BJ (cell line): ENCODE results near the gene NIPAL3. TPM values are rescaled to one million over a fixed set of nuclear protein-coding genes. Genes with fewer than 3 reads are reported as not detected.
A peak's percentile ranks its signal among the peaks of the same experiment; 100 is the strongest.
"Not testable (repeated sequence)": the region's sequence is repeated elsewhere in the genome, so short reads cannot be mapped to it uniquely, and the experiment has no call there.

Experiments used
- CTCF ChIA-PET: fragments of 350-600 bp; formaldehyde crosslinking; extraction: SDS; loops from one replicate; lab custom pipeline; 2021; ENCODE audit warnings: antibody characterized with exemption, inconsistent platforms; lab: Yijun Ruan, JAX
- POLR2A ChIA-PET: fragments of 300-600 bp; sonication (Branson Sonifier 250); formaldehyde crosslinking; extraction: SDS; loops from one replicate; lab custom pipeline; 2021; ENCODE audit warnings: antibody characterized with exemption; lab: Charles Lee
- DNase-seq: peaks from one replicate; pipeline ENCODE4 v3.0.0-alpha.2; 2011; ENCODE audit warnings: low read depth
- H3K27me3 ChIP-seq: 2 replicates; pipeline ENCODE4 v1.6.0; 2011; ENCODE audit warnings: low read length; ENCODE audit not compliant: control insufficient read depth, insufficient read depth
- H3K36me3 ChIP-seq: 2 replicates; pipeline ENCODE4 v1.5.1; 2011; ENCODE audit warnings: low read length; ENCODE audit not compliant: control insufficient read depth, insufficient read depth
- H3K4me3 ChIP-seq: 2 replicates; pipeline ENCODE4 v1.5.1; 2011; ENCODE audit warnings: low read depth, mild to moderate bottlenecking, control low read depth, low read length
- polyA plus RNA-seq: library from polyadenylated mRNA; depleted of rRNA; stranded (reverse); fragments of >200 nt; gene quantifications from 2 replicates; pipeline ENCODE4 v1.2.3, GENCODE V29; 2011
- TF ChIP-seq, protein P1 (sequence below): IDR thresholded peaks from 2 replicates; pipeline ENCODE4 v1.5.1; 2011; ENCODE audit warnings: low read depth, mild to moderate bottlenecking, control low read depth, inconsistent platforms, low read length, moderate library complexity; ENCODE audit not compliant: insufficient read depth

Gene NIPAL3
- polyA plus RNA-seq, 1 experiment, result 74.5 TPM

DNA sequence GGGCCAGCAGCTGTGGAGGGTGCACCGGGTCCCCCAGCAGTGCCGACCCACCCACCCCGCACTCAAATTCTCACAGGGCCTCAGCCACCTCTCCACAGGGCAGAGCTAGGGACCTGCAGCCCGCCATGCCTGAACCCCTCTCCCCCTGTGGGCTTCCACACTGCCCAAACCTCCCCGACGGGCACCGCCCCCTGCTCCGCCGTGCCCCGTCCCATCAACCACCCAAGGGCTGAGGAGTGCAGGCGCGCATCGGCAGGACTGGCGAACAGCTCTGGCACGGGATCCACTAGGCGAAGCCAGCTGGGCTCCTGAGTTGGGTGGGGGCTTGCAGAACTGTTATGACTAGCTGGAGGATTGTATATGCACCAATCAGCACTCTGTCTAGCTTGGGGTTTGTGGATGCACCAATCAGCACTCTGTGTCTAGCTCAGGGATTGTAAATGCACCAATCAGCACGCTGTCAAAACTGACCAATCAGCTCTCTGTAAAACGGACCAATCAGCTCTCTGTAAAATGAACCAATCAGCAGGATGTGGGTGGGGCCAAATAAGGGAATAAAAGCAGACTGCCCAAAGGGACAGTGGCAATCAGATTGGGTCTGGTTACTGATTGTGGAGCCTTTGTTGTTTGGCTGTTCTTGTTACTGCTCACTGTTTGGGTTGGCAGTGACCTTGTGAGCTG lies 74.6 kb downstream of the NIPAL3 start:
- H3K27me3 ChIP-seq, result no peaks in the 10 kb centered on the region; the same call in 1 of the 2 replicates
- H3K4me3 ChIP-seq, result no peak overlapping the region
- no peaks in the 10 kb centered on the region for H3K36me3 ChIP-seq
- CTCF ChIA-PET, result interaction anchor here (1.5 kb wide), 1 partner anchor 13 kb away, joined by 6 read pairs; no protein-coding TSS in a partner anchor
- TF ChIP-seq, protein P1, sequence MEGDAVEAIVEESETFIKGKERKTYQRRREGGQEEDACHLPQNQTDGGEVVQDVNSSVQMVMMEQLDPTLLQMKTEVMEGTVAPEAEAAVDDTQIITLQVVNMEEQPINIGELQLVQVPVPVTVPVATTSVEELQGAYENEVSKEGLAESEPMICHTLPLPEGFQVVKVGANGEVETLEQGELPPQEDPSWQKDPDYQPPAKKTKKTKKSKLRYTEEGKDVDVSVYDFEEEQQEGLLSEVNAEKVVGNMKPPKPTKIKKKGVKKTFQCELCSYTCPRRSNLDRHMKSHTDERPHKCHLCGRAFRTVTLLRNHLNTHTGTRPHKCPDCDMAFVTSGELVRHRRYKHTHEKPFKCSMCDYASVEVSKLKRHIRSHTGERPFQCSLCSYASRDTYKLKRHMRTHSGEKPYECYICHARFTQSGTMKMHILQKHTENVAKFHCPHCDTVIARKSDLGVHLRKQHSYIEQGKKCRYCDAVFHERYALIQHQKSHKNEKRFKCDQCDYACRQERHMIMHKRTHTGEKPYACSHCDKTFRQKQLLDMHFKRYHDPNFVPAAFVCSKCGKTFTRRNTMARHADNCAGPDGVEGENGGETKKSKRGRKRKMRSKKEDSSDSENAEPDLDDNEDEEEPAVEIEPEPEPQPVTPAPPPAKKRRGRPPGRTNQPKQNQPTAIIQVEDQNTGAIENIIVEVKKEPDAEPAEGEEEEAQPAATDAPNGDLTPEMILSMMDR, result no peak
- DNase-seq, result no peak
- POLR2A ChIA-PET, result no interaction called here

DNA sequence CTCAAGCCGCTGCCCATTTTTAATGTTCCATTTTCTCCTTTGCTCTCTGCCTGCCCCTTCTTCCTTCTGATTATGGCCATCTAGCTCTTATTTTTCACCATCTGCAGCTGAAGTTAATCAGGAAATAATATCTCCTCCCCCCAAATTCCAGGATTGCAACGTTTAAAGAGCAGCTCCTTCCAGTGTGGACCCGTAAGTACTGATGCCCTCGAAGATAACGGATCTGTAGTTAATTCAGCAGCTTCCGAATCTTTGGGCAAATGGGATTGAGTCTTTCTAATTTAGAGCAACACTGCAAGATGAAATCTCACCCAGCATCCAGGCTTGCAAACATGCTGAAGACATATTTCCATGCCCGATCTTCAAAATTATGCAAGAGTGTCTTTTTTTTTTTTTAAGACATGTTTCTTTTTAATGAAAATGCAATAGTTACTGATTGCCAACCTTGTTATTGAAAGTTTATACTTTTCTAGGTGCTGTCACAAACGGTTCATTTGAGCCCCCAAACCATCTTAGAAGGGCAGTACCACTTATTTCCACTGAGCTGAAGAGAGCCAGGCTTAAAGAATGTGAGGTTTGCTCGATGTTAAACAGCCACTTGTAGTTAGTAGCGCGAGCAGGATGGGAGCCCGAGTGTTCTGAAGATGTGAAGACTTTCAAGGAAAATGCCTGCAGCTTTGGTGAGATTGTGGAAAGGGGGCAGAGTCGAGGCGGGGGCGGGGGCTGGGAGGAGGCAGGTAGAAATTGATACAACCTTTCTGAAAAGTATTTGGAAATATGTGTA lies 76.2 kb downstream of the NIPAL3 start:
- no peak overlapping the region for H3K4me3 ChIP-seq
- POLR2A ChIA-PET, result no interaction called here
- DNase-seq, result no peak
- CTCF ChIA-PET, result interaction anchor here (1.0 to 2.2 kb wide), 7 partner anchors 8 to 76 kb away, joined by 3 to 14 read pairs (median 5); partner anchors contain the start of genes NIPAL3 and RCAN3
- no peaks in the 10 kb centered on the region for H3K36me3 ChIP-seq
- H3K27me3 ChIP-seq, result peaks cover 2% of the 10 kb centered on the region; the same call in 1 of the 2 replicates
- TF ChIP-seq, protein P1, result 0 out of 2 replicates have a peak, but pooled peaks have one; percentile 17

DNA sequence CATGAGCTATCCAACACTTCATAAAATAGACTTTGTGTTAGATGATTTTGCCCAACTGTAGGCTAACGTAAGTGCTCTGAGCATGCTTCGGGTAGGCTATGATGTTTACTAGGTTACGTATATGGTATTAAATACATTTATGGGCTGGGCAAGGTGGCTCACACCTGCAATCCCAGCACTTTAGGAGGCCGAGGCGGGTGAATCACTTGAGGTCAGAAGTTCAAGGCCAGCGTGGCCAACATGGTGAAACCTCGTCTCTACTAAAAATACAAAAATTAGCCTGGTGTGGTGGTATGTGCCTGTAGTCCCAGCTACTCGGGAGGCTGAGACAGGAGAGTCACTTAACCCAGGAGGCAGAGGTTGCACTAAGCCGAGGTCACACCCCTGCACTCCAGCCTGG lies 77.3 kb downstream of the NIPAL3 start:
- POLR2A ChIA-PET, H3K36me3 ChIP-seq, H3K27me3 ChIP-seq, H3K4me3 ChIP-seq, DNase-seq: not testable (repeated sequence)
- CTCF ChIA-PET, result interaction anchor here (0.7 to 2.2 kb wide), 6 partner anchors 9 to 455 kb away, joined by 3 to 14 read pairs (median 4); partner anchors contain the start of gene RCAN3

DNA sequence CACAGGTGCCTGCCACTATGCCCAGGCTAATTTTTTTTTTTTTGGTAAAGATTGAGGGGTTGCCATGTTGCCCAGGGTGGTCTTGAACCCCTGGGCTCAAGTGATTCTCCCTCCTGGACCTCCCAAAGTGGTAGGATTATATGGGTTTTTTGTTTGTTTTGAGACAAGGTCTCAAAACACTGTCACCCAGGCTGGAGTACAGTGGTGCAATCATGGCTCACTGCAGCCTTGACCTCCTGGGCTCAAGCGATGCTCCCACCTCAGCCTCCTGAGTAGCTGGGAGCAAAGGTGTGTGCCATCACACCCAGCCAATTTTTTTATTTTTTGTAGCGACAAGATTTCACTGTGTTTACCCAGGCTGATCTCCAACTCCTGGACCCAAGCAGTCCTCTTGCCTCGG lies 78.2 kb downstream of the NIPAL3 start:
- ChIA-PET CTCF (interaction anchor here (0.8 to 0.9 kb wide), 2 partner anchors 13 to 456 kb away, joined by 3 read pairs; no protein-coding TSS in a partner anchor), POLR2A (no interaction called here)
- H3K36me3 ChIP-seq, result no peaks in the 10 kb centered on the region
- peaks cover 2% of the 10 kb centered on the region; the same call in 1 of the 2 replicates for H3K27me3 ChIP-seq
- DNase-seq, result no peak
- no peak overlapping the region for H3K4me3 ChIP-seq
- TF ChIP-seq, protein P1, result no peak

DNA sequence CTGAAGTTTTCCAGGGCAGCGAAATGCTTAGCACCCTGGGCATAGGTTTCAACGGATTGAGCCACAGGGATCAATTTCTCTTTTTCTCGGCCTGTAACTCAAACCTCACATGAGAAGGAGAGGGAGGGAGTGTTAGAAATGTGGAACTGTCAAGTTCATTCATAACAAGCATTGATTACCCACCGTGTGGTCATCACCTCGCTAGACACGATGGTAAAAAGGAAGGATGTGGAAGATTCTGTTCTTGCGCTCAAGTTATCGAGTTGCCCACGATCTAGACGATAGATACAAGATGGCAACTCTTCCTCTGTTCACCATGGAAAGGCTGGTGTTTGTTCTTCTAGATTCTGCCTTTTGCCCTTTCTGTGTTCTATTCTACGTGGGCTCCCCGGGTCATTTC lies 83.0 kb downstream of the NIPAL3 start:
- CTCF ChIA-PET, result no interaction called here
- no peak overlapping the region for H3K4me3 ChIP-seq
- DNase-seq, result no peak
- POLR2A ChIA-PET, result no interaction called here
- TF ChIP-seq, protein P1, result no peak
- peaks cover 2% of the 10 kb centered on the region; the same call in 1 of the 2 replicates for H3K27me3 ChIP-seq
- H3K36me3 ChIP-seq, result no peaks in the 10 kb centered on the region
